Activated CD8-positive, alpha-beta T cell treated with anti-CD3 and anti-CD28 coated beads for 36 hours (primary cell): ENCODE results near the gene DNAH6. TPM values are rescaled to one million over a fixed set of nuclear protein-coding genes. Genes with fewer than 3 reads are reported as not detected.
"Not testable (repeated sequence)": the region's sequence is repeated elsewhere in the genome, so short reads cannot be mapped to it uniquely, and the experiment has no call there.

Experiments used
- ATAC-seq: fragments of 200-7000 bp; cut with Tn5 transposase; one replicate; pipeline ENCODE4 v1.10.0; 2021; ENCODE audit warnings: mild to moderate bottlenecking, moderate library complexity
- CTCF ChIA-PET: fragments of 350-600 bp; sonication (Branson Sonifier 250); formaldehyde crosslinking; loops from one replicate; lab custom pipeline; 2021; ENCODE audit warnings: antibody characterized with exemption; lab: Charles Lee
- POLR2A ChIA-PET: fragments of 350-600 bp; sonication (Branson Sonifier 250); formaldehyde crosslinking; loops from one replicate; lab custom pipeline; 2021; ENCODE audit warnings: antibody characterized with exemption; lab: Charles Lee
- DNase-seq: peaks from one replicate; pipeline ENCODE4 v3.0.0-alpha.2; 2020
- H3K27ac Mint-ChIP-seq: one replicate; pipeline ENCODE4 v1.8.0; 2021; ENCODE audit warnings: mild to moderate bottlenecking, mixed read lengths
- H3K27me3 Mint-ChIP-seq: one replicate; pipeline ENCODE4 v1.8.0; 2021; ENCODE audit warnings: mixed read lengths
- H3K36me3 Mint-ChIP-seq: one replicate; pipeline ENCODE4 v1.8.0; 2021; ENCODE audit warnings: low read depth, mixed read lengths
- H3K4me1 Mint-ChIP-seq: one replicate; pipeline ENCODE4 v1.8.0; 2021; ENCODE audit warnings: low read depth, mixed read lengths
- H3K4me3 Mint-ChIP-seq: one replicate; pipeline ENCODE4 v1.8.0; 2021; ENCODE audit warnings: mild to moderate bottlenecking, moderate library complexity, mixed read lengths
- H3K9me3 Mint-ChIP-seq: one replicate; pipeline ENCODE4 v1.8.0; 2021; ENCODE audit warnings: mixed read lengths
- CTCF ChIP-seq: fragments of 200-600 bp; IDR thresholded peaks from one replicate; pipeline ENCODE4 v1.8.0; 2022; ENCODE audit warnings: antibody characterized with exemption, mild to moderate bottlenecking
- intact Hi-C: fragments of 100-400 bp; cut with micrococcal nuclease; formaldehyde crosslinking; loops from one replicate; pipeline ENCODE4 v1.10.0; 2022
- total RNA-seq, 2 experiments: library from RNA; stranded (reverse); gene quantifications; one replicate each; pipeline ENCODE4 v1.2.3, GENCODE V29; 2021

DNAH6 gene
- total RNA-seq, 2 experiments from 2014 or later, result 0.90 to 1.3 TPM

DNA sequence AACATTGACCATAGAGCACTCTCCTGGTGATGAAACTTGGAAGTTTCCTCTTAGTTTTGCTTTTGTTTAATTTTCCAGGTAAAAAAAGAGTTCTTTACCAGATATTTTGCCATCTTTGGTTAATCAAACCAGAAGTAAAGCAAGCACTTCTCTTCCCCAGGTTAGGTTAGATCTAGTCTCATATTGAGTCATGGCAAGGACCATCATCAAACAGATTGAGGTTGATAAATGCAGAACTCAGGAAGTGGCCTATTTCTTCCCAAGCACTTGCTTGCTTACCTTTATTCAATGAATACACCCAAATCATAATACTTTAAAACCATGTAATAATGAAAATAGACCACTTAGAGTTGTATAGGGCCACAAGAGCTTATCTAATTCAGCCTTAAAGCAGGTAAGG, 23.4 kb downstream of the DNAH6 start:
- Mint-ChIP-seq H3K9me3 (no peaks in the 10 kb centered on the region), H3K4me3 (no peak overlapping the region), H3K27me3 (no peaks in the 10 kb centered on the region), H3K27ac (no peak overlapping the region), H3K4me1 (peaks cover 14% of the 10 kb centered on the region), H3K36me3 (no peaks in the 10 kb centered on the region)
- ATAC-seq (peak; percentile 49), DNase-seq (no peak)
- TF ChIP-seq CTCF, result no peak
- POLR2A ChIA-PET, result no interaction called here
- CTCF ChIA-PET, result no interaction called here
- intact Hi-C loops, result no loop called here

DNA sequence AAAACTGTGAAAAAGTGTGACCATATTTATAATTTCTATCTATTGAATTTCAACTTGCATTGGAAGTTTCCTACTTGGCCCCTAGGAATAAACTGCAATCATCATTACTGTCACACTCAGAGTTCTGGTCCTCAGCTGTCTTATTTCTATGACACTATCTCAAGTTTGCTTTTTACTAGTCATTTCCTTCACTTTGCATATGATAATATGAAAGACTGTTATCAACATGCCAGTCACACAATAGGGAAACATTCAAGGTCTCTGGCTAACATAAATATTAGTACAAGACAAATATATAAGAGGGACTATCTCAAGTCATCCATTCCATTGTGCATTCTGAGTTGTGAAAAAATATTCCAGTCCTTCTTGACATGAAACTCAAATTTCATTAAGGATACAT, 28.7 kb downstream of the DNAH6 start:
- CTCF ChIA-PET, result no interaction called here
- intact Hi-C loops, result no loop called here
- TF ChIP-seq CTCF, result no peak
- POLR2A ChIA-PET, result no interaction called here
- DNase-seq (no peak), ATAC-seq (no peak)
- no peak overlapping the region for H3K4me3 Mint-ChIP-seq
- no peaks in the 10 kb centered on the region for H3K27me3 Mint-ChIP-seq
- H3K36me3 Mint-ChIP-seq, result no peaks in the 10 kb centered on the region
- H3K4me1 Mint-ChIP-seq, result peaks cover 3% of the 10 kb centered on the region
- no peak overlapping the region for H3K27ac Mint-ChIP-seq
- no peaks in the 10 kb centered on the region for H3K9me3 Mint-ChIP-seq

- POLR2A ChIA-PET, result no interaction called here
These were observed 30.3 kb downstream of the DNAH6 start for GRCh38 chr2:84546551-84546950.

DNA sequence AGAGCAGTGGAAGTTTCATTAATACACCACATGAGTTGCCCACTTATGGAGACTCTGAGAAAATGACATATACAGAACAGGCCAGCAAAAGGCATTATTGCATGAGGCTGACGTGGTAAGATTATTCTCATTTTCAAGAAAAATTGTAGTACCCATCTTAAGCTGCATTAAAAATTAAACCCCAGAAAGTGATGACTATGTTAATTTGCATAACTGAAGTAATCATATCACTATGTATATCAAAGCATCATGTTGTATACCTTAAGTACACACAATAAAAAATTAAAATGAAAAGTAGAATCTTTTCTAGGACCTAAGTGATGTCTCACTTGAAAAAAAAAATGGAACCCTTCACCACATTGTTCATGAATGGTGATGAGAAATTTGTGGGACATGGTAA, 32.0 kb downstream of the DNAH6 start:
- Mint-ChIP-seq H3K9me3 (no peaks in the 10 kb centered on the region), H3K27me3 (no peaks in the 10 kb centered on the region), H3K4me3 (no peak overlapping the region), H3K4me1 (no peaks in the 10 kb centered on the region), H3K36me3 (no peaks in the 10 kb centered on the region), H3K27ac (no peak overlapping the region)
- no peak for TF ChIP-seq CTCF
- CTCF ChIA-PET, result no interaction called here
- no peak for DNase-seq
- ATAC-seq, result no peak
- intact Hi-C loops, result no loop called here
- POLR2A ChIA-PET, result no interaction called here

More at GRCh38 chr2:84546551-84546950, 30.3 kb downstream of the DNAH6 start:
- Mint-ChIP-seq H3K9me3 (no peaks in the 10 kb centered on the region), H3K36me3 (no peaks in the 10 kb centered on the region), H3K27ac (no peak overlapping the region), H3K27me3 (no peaks in the 10 kb centered on the region), H3K4me3 (no peak overlapping the region), H3K4me1 (no peaks in the 10 kb centered on the region)
- DNase-seq (no peak), ATAC-seq (no peak)
- CTCF ChIA-PET, result no interaction called here
- TF ChIP-seq CTCF, result no peak
- intact Hi-C loops, result no loop called here

GRCh38 chr2:84550916-84551315, 34.6 kb downstream of the DNAH6 start:
- no peak for TF ChIP-seq CTCF
- POLR2A ChIA-PET, result no interaction called here
- H3K4me3 Mint-ChIP-seq, result no peak overlapping the region

DNA sequence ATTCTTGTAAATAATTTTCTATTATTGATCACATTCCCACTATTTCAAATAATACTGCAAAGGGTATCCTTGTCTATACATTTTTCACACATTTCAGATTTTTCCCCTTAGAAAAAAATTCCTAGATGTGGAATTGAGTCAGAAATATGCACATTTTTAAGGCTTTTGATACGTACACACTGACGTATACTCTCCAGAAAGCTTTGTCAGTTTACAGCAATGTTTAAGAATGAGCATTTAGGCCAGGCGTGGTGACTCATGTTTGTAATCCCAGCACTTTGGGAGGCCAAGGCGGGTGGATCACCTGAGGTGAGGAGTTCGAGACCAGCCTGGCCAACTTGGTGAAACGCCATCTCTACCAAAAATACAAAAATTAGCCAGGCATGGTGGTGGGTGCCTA, 35.2 kb downstream of the DNAH6 start:
- H3K27ac Mint-ChIP-seq, ATAC-seq, CTCF ChIA-PET, POLR2A ChIA-PET, H3K36me3 Mint-ChIP-seq, H3K4me3 Mint-ChIP-seq, H3K27me3 Mint-ChIP-seq, H3K4me1 Mint-ChIP-seq, DNase-seq, H3K9me3 Mint-ChIP-seq, intact Hi-C loops: not testable (repeated sequence)

More at GRCh38 chr2:84550916-84551315, 34.6 kb downstream of the DNAH6 start:
- no peak for ATAC-seq
- H3K9me3 Mint-ChIP-seq, result no peaks in the 10 kb centered on the region
- no peak overlapping the region for H3K27ac Mint-ChIP-seq
- no peak for DNase-seq
- CTCF ChIA-PET, result interaction anchor here (1.6 kb wide), 1 partner anchor 12 kb away, joined by 6 read pairs; no protein-coding TSS in a partner anchor
- no peaks in the 10 kb centered on the region for H3K36me3 Mint-ChIP-seq
- H3K27me3 Mint-ChIP-seq, result no peaks in the 10 kb centered on the region
- no peaks in the 10 kb centered on the region for H3K4me1 Mint-ChIP-seq
- intact Hi-C loops, result no loop called here
